ENCODE results near the gene ME3. TPM values are rescaled to one million over a fixed set of nuclear protein-coding genes. Genes with fewer than 3 reads are reported as not detected.
"Not testable (repeated sequence)": the region's sequence is repeated elsewhere in the genome, so short reads cannot be mapped to it uniquely, and the experiment has no call there.

Gene ME3
- total RNA-seq, 1 donor from 2014 or later: 4.1 TPM

GRCh38 chr11:86433361-86434095 is 238.9 kb downstream of the ME3 start:
- H3K4me1 Mint-ChIP-seq (ENCODE audit: low read depth); intact Hi-C loops (cut with micrococcal nuclease); H3K9me3 Mint-ChIP-seq; H3K4me3 Mint-ChIP-seq (ENCODE audit: low read depth); H3K27me3 Mint-ChIP-seq (ENCODE audit: low read depth); H3K27ac Mint-ChIP-seq; H3K36me3 Mint-ChIP-seq (ENCODE audit: low read depth); DNase-seq (ENCODE audit: low spot score): not testable (repeated sequence)

GRCh38 chr11:86431258-86431657 is 241.2 kb downstream of the ME3 start:
- peak overlapping the region; percentile 75 for H3K4me3 Mint-ChIP-seq (ENCODE audit: low read depth)
- H3K9me3 Mint-ChIP-seq: peaks cover 7% of the 10 kb centered on the region
- H3K36me3 Mint-ChIP-seq (ENCODE audit: low read depth): peaks cover 2% of the 10 kb centered on the region
- H3K4me1 Mint-ChIP-seq (ENCODE audit: low read depth): no peaks in the 10 kb centered on the region
- no peak overlapping the region for H3K27ac Mint-ChIP-seq
- DNase-seq (ENCODE audit: low spot score): no peak
- H3K27me3 Mint-ChIP-seq (ENCODE audit: low read depth): peaks cover 9% of the 10 kb centered on the region
- intact Hi-C loops (cut with micrococcal nuclease): no loop called here

- no peaks in the 10 kb centered on the region for H3K4me1 Mint-ChIP-seq (ENCODE audit: low read depth)
- peaks cover 7% of the 10 kb centered on the region for H3K9me3 Mint-ChIP-seq
- H3K27ac Mint-ChIP-seq: no peak overlapping the region
- H3K27me3 Mint-ChIP-seq (ENCODE audit: low read depth): peaks cover 11% of the 10 kb centered on the region
- H3K4me3 Mint-ChIP-seq (ENCODE audit: low read depth): no peak overlapping the region
- no peak for DNase-seq (ENCODE audit: low spot score)
- H3K36me3 Mint-ChIP-seq (ENCODE audit: low read depth): no peaks in the 10 kb centered on the region
- intact Hi-C loops (cut with micrococcal nuclease): no loop called here
Measured at GRCh38 chr11:86427441-86427840, 245.0 kb downstream of the ME3 start.

- H3K4me3 Mint-ChIP-seq (ENCODE audit: low read depth); H3K4me1 Mint-ChIP-seq (ENCODE audit: low read depth); H3K27ac Mint-ChIP-seq; intact Hi-C loops (cut with micrococcal nuclease); DNase-seq (ENCODE audit: low spot score); H3K27me3 Mint-ChIP-seq (ENCODE audit: low read depth); H3K36me3 Mint-ChIP-seq (ENCODE audit: low read depth); H3K9me3 Mint-ChIP-seq: not testable (repeated sequence)
Measured at GRCh38 chr11:86423488-86423887, 248.9 kb downstream of the ME3 start.

GRCh38 chr11:86422371-86422770 is 250.0 kb downstream of the ME3 start:
- DNase-seq (ENCODE audit: low spot score): no peak
- Mint-ChIP-seq H3K27ac (no peak overlapping the region), H3K4me1 (ENCODE audit: low read depth) (no peaks in the 10 kb centered on the region), H3K9me3 (peaks cover 4% of the 10 kb centered on the region), H3K4me3 (ENCODE audit: low read depth) (no peak overlapping the region), H3K36me3 (ENCODE audit: low read depth) (no peaks in the 10 kb centered on the region), H3K27me3 (ENCODE audit: low read depth) (peaks cover 2% of the 10 kb centered on the region)
- intact Hi-C loops (cut with micrococcal nuclease): no loop called here

- Mint-ChIP-seq H3K27me3 (ENCODE audit: low read depth) (peaks cover 2% of the 10 kb centered on the region), H3K4me1 (ENCODE audit: low read depth) (no peaks in the 10 kb centered on the region), H3K9me3 (no peaks in the 10 kb centered on the region), H3K36me3 (ENCODE audit: low read depth) (no peaks in the 10 kb centered on the region), H3K4me3 (ENCODE audit: low read depth) (no peak overlapping the region), H3K27ac (no peak overlapping the region)
- DNase-seq (ENCODE audit: low spot score): no peak
- intact Hi-C loops (cut with micrococcal nuclease): no loop called here
Measured at GRCh38 chr11:86421946-86422345, 250.5 kb downstream of the ME3 start.

- Mint-ChIP-seq H3K27me3 (ENCODE audit: low read depth) (no peaks in the 10 kb centered on the region), H3K4me3 (ENCODE audit: low read depth) (no peak overlapping the region), H3K4me1 (ENCODE audit: low read depth) (no peaks in the 10 kb centered on the region), H3K27ac (no peak overlapping the region), H3K9me3 (no peaks in the 10 kb centered on the region), H3K36me3 (ENCODE audit: low read depth) (no peaks in the 10 kb centered on the region)
- DNase-seq (ENCODE audit: low spot score): no peak
- intact Hi-C loops (cut with micrococcal nuclease): loop anchor here (10.0 kb wide), 1 partner anchor 474 kb away; no protein-coding TSS in a partner anchor
Measured at GRCh38 chr11:86418917-86419316, 253.5 kb downstream of the ME3 start.

- Mint-ChIP-seq H3K36me3 (ENCODE audit: low read depth) (no peaks in the 10 kb centered on the region), H3K4me3 (ENCODE audit: low read depth) (no peak overlapping the region), H3K27ac (no peak overlapping the region), H3K9me3 (no peaks in the 10 kb centered on the region), H3K4me1 (ENCODE audit: low read depth) (no peaks in the 10 kb centered on the region), H3K27me3 (ENCODE audit: low read depth) (no peaks in the 10 kb centered on the region)
- intact Hi-C loops (cut with micrococcal nuclease): loop anchor here (10.0 kb wide), 1 partner anchor 474 kb away; no protein-coding TSS in a partner anchor
- DNase-seq (ENCODE audit: low spot score): no peak
Measured at GRCh38 chr11:86418513-86418912, 253.9 kb downstream of the ME3 start.

GRCh38 chr11:86418106-86418505 is 254.3 kb downstream of the ME3 start:
- no peak for DNase-seq (ENCODE audit: low spot score)
- no peaks in the 10 kb centered on the region for H3K4me1 Mint-ChIP-seq (ENCODE audit: low read depth)
- H3K27me3 Mint-ChIP-seq (ENCODE audit: low read depth): no peaks in the 10 kb centered on the region
- intact Hi-C loops (cut with micrococcal nuclease): loop anchor here (10.0 kb wide), 1 partner anchor 473 kb away; no protein-coding TSS in a partner anchor
- no peaks in the 10 kb centered on the region for H3K9me3 Mint-ChIP-seq
- H3K27ac Mint-ChIP-seq: no peak overlapping the region
- no peak overlapping the region for H3K4me3 Mint-ChIP-seq (ENCODE audit: low read depth)
- H3K36me3 Mint-ChIP-seq (ENCODE audit: low read depth): no peaks in the 10 kb centered on the region

GRCh38 chr11:86416951-86417350 is 255.5 kb downstream of the ME3 start:
- not testable (repeated sequence) for DNase-seq (ENCODE audit: low spot score); H3K9me3 Mint-ChIP-seq; H3K27me3 Mint-ChIP-seq (ENCODE audit: low read depth); H3K4me3 Mint-ChIP-seq (ENCODE audit: low read depth); H3K4me1 Mint-ChIP-seq (ENCODE audit: low read depth); H3K27ac Mint-ChIP-seq; H3K36me3 Mint-ChIP-seq (ENCODE audit: low read depth)
- intact Hi-C loops (cut with micrococcal nuclease): loop anchor here (10.0 kb wide), 1 partner anchor 472 kb away; no protein-coding TSS in a partner anchor

- no peak overlapping the region for H3K27ac Mint-ChIP-seq
- intact Hi-C loops (cut with micrococcal nuclease): loop anchor here (10.0 kb wide), 1 partner anchor 472 kb away; no protein-coding TSS in a partner anchor
- no peak for DNase-seq (ENCODE audit: low spot score)
- no peak overlapping the region for H3K4me3 Mint-ChIP-seq (ENCODE audit: low read depth)
- no peaks in the 10 kb centered on the region for H3K27me3 Mint-ChIP-seq (ENCODE audit: low read depth)
- no peaks in the 10 kb centered on the region for H3K4me1 Mint-ChIP-seq (ENCODE audit: low read depth)
- no peaks in the 10 kb centered on the region for H3K36me3 Mint-ChIP-seq (ENCODE audit: low read depth)
- no peaks in the 10 kb centered on the region for H3K9me3 Mint-ChIP-seq
Measured at GRCh38 chr11:86416494-86416893, 255.9 kb downstream of the ME3 start.

- no peak for DNase-seq (ENCODE audit: low spot score)
- H3K9me3 Mint-ChIP-seq: no peaks in the 10 kb centered on the region
- no peak overlapping the region for H3K27ac Mint-ChIP-seq
- H3K4me3 Mint-ChIP-seq (ENCODE audit: low read depth): no peak overlapping the region
- no peaks in the 10 kb centered on the region for H3K36me3 Mint-ChIP-seq (ENCODE audit: low read depth)
- intact Hi-C loops (cut with micrococcal nuclease): loop anchor here (10.0 kb wide), 1 partner anchor 470 kb away; no protein-coding TSS in a partner anchor
- no peaks in the 10 kb centered on the region for H3K27me3 Mint-ChIP-seq (ENCODE audit: low read depth)
- no peaks in the 10 kb centered on the region for H3K4me1 Mint-ChIP-seq (ENCODE audit: low read depth)
Measured at GRCh38 chr11:86415026-86415425, 257.4 kb downstream of the ME3 start.

- H3K27ac Mint-ChIP-seq: no peak overlapping the region
- no peaks in the 10 kb centered on the region for H3K27me3 Mint-ChIP-seq (ENCODE audit: low read depth)
- no peaks in the 10 kb centered on the region for H3K4me1 Mint-ChIP-seq (ENCODE audit: low read depth)
- H3K9me3 Mint-ChIP-seq: no peaks in the 10 kb centered on the region
- intact Hi-C loops (cut with micrococcal nuclease): loop anchor here (10.0 kb wide), 1 partner anchor 469 kb away; no protein-coding TSS in a partner anchor
- DNase-seq (ENCODE audit: low spot score): no peak
- H3K36me3 Mint-ChIP-seq (ENCODE audit: low read depth): no peaks in the 10 kb centered on the region
- no peak overlapping the region for H3K4me3 Mint-ChIP-seq (ENCODE audit: low read depth)
Measured at GRCh38 chr11:86414032-86414431, 258.4 kb downstream of the ME3 start.
